NCI-H774 (cell line): ENCODE data around the gene STAG3.
"Not testable (repeated sequence)": the region's sequence is repeated elsewhere in the genome, so short reads cannot be mapped to it uniquely, and the experiment has no call there.

Experiments
- DNase-seq: peaks from one replicate; lab custom pipeline; 2025; lab: John Stamatoyannopoulos, UW

Gene STAG3

DNA sequence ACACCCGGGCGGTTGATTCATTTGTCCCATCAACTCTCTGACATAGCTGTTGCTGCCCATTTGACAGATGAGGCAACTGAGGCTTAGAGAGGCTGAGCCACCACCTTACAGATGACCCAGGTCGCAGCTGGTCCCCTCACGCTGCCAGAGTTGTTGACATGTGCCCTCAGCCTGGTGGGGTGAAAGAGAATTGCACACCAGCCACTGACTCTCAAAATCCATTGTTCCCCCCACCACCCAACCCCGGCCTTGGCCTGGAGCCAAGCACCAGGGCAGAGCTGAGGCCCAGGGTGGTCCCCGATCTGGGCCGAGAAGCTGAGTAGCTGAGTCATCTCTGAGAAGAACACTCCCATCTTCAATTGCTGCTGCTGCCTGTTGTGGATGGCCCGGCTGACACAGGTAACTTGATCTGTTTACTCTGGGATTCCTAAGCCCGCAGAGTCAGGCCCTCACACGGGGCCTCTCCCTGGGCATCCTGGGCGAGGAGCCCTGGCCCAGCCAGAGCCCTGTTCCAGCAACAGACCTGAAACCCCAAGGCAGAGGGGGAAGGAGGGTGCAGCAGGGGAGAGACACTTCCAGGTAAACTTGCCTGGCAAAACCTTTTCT, 69.5 kb downstream of the STAG3 start:
- peak; percentile 12 for DNase-seq

- no peak for DNase-seq
Observed at GRCh38 chr7:100248483-100248882, 70.8 kb downstream of the STAG3 start.

DNA sequence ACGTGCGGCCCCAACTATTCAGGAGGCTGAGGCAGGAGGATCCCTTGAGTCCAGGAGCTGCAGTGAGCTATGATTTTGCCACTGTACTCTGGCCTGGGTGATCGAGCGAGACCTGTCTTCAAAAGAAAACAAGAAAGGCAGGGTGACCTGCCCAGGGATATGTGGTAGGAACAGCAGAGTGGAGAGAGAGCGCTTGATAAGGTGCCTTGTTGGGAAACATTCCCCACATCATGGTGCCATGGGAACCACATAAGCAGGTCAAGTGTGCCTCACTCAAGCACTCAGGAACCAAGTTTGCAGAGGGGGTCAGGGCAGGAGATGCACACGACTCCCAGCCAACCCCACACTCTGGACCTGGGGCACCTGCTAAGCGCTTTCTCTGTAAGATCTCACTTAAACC, 79.3 kb downstream of the STAG3 start:
- no peak for DNase-seq

- not testable (repeated sequence) for DNase-seq
Observed at GRCh38 chr7:100259984-100260383, 82.3 kb downstream of the STAG3 start.

DNA sequence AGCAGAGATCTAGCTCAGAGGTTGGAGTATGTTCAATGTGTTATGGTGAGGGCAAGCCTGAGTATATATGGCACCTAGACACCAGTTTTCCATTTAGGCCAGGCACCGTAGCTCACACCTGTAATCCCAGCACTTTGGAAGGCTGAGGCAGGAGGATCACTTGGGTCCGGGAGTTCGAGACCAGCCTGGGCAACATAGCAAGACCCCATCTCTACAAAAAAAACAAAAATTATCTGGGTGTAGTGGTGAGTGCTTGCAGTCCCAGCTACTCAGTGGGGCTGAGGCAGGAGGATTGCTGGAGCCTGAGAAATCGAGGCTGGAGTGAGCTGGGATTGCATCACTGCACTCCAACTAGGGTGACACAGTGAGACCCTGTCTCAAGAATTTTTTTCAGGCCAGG, 85.2 kb downstream of the STAG3 start:
- DNase-seq: not testable (repeated sequence)
